Keratinocyte (primary cell): Measurements from ENCODE around the gene GAS5.

Source experiments
- CTCF ChIP-seq, 3 experiments: IDR thresholded peaks in 1 of 3; conservative IDR thresholded peaks in 1 of 3; optimal IDR thresholded peaks in 1 of 3; 2 replicates in 2 of 3; 3 replicates in 1 of 3; pipeline versions ENCODE3 to v1.5.1; 2011; ENCODE audit warnings: low read length in 3 of 3, mild to moderate bottlenecking in 3 of 3, moderate library complexity in 2 of 3, control low read depth in 1 of 3, inconsistent platforms in 1 of 3; ENCODE audit not compliant: insufficient read depth in 2 of 3; ENCODE audit errors: extremely low read depth in 1 of 3
- EZH2 ChIP-seq: IDR thresholded peaks from one replicate; pipeline ENCODE4 v1.6.1; 2012; ENCODE audit warnings: inconsistent platforms, mild to moderate bottlenecking, low read length, moderate library complexity

- no peak for TF ChIP-seq EZH2
- no peak for TF ChIP-seq CTCF (optimal IDR thresholded peaks at IDR 0.05 in 1 of 3, IDR thresholded peaks at IDR 0.05 in 1 of 3, conservative IDR thresholded peaks at IDR 0.05 in 1 of 3; ENCODE audit: extremely low read depth in 1 of 3, insufficient read depth in 2 of 3, low read length in 3 of 3)
Measured at GRCh38 chr1:173821680-173822079, 46.1 kb downstream of the GAS5 start.
